D721Med (cell line): ENCODE measurements around the gene FAM174C.

Experiments
- DNase-seq: peaks from one replicate; pipeline ENCODE4 v3.0.0; 2011; ENCODE audit warnings: low spot score; ENCODE audit not compliant: insufficient read length
- FAIRE-seq: peaks from 2 replicates; lab custom pipeline; 2011; peaks lifted over from hg19 to GRCh38; lab: Jason Lieb, UNC
- TF ChIP-seq, protein P1 (sequence below): IDR thresholded peaks from 2 replicates; pipeline ENCODE4 v1.5.1; 2012; ENCODE audit warnings: mild to moderate bottlenecking, control low read depth; ENCODE audit not compliant: insufficient read depth; ENCODE audit errors: missing control alignments

FAM174C gene

GRCh38 chr19:1280636-1281568, 5.6 kb downstream of the FAM174C start:
- TF ChIP-seq, protein P1, sequence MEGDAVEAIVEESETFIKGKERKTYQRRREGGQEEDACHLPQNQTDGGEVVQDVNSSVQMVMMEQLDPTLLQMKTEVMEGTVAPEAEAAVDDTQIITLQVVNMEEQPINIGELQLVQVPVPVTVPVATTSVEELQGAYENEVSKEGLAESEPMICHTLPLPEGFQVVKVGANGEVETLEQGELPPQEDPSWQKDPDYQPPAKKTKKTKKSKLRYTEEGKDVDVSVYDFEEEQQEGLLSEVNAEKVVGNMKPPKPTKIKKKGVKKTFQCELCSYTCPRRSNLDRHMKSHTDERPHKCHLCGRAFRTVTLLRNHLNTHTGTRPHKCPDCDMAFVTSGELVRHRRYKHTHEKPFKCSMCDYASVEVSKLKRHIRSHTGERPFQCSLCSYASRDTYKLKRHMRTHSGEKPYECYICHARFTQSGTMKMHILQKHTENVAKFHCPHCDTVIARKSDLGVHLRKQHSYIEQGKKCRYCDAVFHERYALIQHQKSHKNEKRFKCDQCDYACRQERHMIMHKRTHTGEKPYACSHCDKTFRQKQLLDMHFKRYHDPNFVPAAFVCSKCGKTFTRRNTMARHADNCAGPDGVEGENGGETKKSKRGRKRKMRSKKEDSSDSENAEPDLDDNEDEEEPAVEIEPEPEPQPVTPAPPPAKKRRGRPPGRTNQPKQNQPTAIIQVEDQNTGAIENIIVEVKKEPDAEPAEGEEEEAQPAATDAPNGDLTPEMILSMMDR = no peak
- DNase-seq (no peak), FAIRE-seq (no peak)

GRCh38 chr19:1281569-1282287, 6.4 kb downstream of the FAM174C start:
- FAIRE-seq (no peak), DNase-seq (no peak)
- TF ChIP-seq, protein P1 = no peak

DNA sequence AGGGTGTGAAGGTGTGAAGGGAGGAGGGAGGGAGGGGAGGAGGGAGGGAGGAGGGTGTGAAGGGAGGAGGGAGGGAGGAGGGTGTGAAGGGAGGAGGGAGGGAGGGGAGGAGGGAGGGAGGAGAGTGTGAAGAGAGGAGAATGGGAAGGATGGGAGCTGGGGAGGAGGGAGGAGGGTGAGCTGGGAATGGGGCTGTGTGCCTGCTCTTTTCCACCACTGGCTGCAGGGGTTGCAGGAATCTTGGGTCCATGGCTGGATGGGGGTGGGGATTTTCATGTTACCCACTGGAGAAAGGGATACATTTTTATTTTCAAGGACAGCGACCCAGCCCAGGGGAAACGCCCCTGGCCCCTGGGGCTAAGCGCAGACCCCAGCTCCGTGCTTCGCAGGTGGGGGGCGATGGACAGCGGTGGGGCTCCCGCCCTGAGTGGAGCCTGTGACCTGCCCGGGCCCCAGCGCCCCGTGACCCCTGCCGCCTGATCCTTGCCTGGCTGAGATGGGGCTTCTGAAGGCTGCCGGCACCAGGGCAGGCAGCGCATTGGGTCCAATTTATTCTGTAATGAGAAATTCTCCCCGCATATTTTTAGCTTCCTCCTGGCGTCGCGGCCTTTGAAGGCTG, 7.4 kb downstream of the FAM174C start:
- FAIRE-seq (no peak), DNase-seq (no peak)
- TF ChIP-seq, protein P1 = no peak

DNA sequence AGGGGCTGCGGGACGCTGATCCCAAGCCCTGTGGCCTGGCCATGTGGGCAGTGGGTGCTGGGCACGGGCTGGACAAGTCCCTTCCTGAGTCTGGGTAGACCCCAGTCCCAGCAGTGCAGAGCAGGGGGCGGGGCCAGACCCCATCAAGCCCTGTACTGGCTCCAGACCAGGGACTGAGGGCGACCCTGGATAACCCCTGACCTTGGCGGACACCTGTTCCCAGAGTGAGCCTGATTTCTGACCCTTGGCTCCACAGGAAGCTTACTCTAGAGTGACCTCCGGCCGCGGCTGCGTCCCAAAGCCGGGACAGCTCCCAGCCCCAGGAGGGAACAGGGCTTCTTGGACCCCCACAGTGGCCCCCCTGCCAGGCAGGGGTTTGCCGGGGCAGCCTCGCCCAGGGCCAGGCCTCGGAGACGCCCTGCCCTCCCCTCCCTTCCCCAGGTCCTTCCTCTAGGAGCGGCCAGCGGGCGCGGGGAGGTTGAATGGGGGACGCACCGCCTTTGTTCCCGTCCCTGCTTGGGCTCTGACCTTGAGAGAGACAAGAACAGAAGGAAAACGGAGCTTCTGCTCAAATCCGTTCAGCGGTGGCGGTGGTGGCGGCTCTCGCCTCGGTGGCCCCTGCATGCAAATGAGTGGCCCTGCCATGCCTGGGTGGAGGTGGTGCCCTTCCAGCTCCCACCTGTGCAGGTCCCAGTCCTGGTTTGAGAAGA, 8.0 kb downstream of the FAM174C start:
- DNase-seq = no peak
- TF ChIP-seq, protein P1 = no peak
- no peak for FAIRE-seq

GRCh38 chr19:1283917-1284292, 8.6 kb downstream of the FAM174C start:
- FAIRE-seq (no peak), DNase-seq (no peak)
- TF ChIP-seq, protein P1 = no peak

GRCh38 chr19:1284293-1284978, 9.1 kb downstream of the FAM174C start:
- DNase-seq (no peak), FAIRE-seq (no peak)
- TF ChIP-seq, protein P1 = no peak
